Right kidney (tissue), 1 donor: ENCODE results near the gene LUM.
"Not testable (repeated sequence)": the region's sequence is repeated elsewhere in the genome, so short reads cannot be mapped to it uniquely, and the experiment has no call there.

Source experiments
- DNase-seq: peaks from one replicate; pipeline ENCODE4 v3.0.0-alpha.2; 2016

LUM gene

GRCh38 chr12:91110311-91110924, 876 bp downstream of the LUM start:
- no peak for DNase-seq

- DNase-seq = no peak
Observed at GRCh38 chr12:91109581-91110310, 1.5 kb downstream of the LUM start.

GRCh38 chr12:91109148-91109564, 2.1 kb downstream of the LUM start:
- DNase-seq = peak; percentile 11

- DNase-seq = no peak
Observed at GRCh38 chr12:91108196-91108755, 3.0 kb downstream of the LUM start.

- DNase-seq = no peak
Observed at GRCh38 chr12:91106283-91106682, 5.0 kb downstream of the LUM start.

GRCh38 chr12:91105807-91106206, 5.5 kb downstream of the LUM start:
- no peak for DNase-seq

- DNase-seq = no peak
Observed at GRCh38 chr12:91104812-91105466, 6.4 kb downstream of the LUM start.

GRCh38 chr12:91103624-91104023, 7.7 kb downstream of the LUM start:
- DNase-seq = no peak

GRCh38 chr12:91103101-91103500, 8.2 kb downstream of the LUM start:
- DNase-seq = no peak

- DNase-seq = no peak
Observed at GRCh38 chr12:91100906-91101305, 10.4 kb downstream of the LUM start.

GRCh38 chr12:91099836-91100235, 11.5 kb downstream of the LUM start:
- no peak for DNase-seq

- no peak for DNase-seq
Observed at GRCh38 chr12:91099341-91099740, 12.0 kb downstream of the LUM start.

GRCh38 chr12:91098941-91099340, 12.4 kb downstream of the LUM start:
- DNase-seq = no peak

- DNase-seq = no peak
Observed at GRCh38 chr12:91098461-91098860, 12.8 kb downstream of the LUM start.

GRCh38 chr12:91094957-91095356, 16.3 kb downstream of the LUM start:
- DNase-seq = no peak

- DNase-seq = no peak
Observed at GRCh38 chr12:91094032-91094662, 17.1 kb downstream of the LUM start.

GRCh38 chr12:91093341-91093740, 18.0 kb downstream of the LUM start:
- DNase-seq = no peak

- DNase-seq = no peak
Observed at GRCh38 chr12:91091916-91092715, 19.2 kb downstream of the LUM start.

- not testable (repeated sequence) for DNase-seq
Observed at GRCh38 chr12:91089953-91090352, 21.3 kb downstream of the LUM start.

GRCh38 chr12:91080041-91080440, 31.3 kb downstream of the LUM start:
- DNase-seq = no peak

GRCh38 chr12:91078501-91078900, 32.8 kb downstream of the LUM start:
- no peak for DNase-seq
